ENCODE measurements around the gene C16orf95.

- no peak for TF ChIP-seq CTCF (IDR thresholded peaks at IDR 0.05)
- TF ChIP-seq POLR2A (IDR thresholded peaks at IDR 0.05): no peak
Measured at GRCh38 chr16:87303962-87304521, 13.2 kb downstream of the C16orf95 start.

Data from lower leg skin (tissue), 3 donors.